Mesodermal cell (in vitro differentiated cells): ENCODE results near the gene PPP1R1C.

Source experiments
- H3K27ac ChIP-seq: 2 replicates; pipeline ENCODE4 v1.7.0; 2013; ENCODE audit warnings: mild to moderate bottlenecking, low read depth, low read length, moderate library complexity; ENCODE audit not compliant: severe bottlenecking
- H3K36me3 ChIP-seq: 2 replicates; pipeline ENCODE4 v1.7.1; 2013; ENCODE audit warnings: mild to moderate bottlenecking, low read length, moderate library complexity; ENCODE audit not compliant: control insufficient read depth, insufficient read depth
- H3K4me1 ChIP-seq: one replicate; pipeline ENCODE4 v1.7.1; 2013; ENCODE audit warnings: mild to moderate bottlenecking, low read length; ENCODE audit not compliant: insufficient read depth, control insufficient read depth, poor library complexity, severe bottlenecking
- H3K4me3 ChIP-seq: 2 replicates; pipeline ENCODE4 v1.7.0; 2013; ENCODE audit warnings: low read length, control low read depth, mild to moderate bottlenecking; ENCODE audit not compliant: insufficient read depth, poor library complexity, severe bottlenecking; ENCODE audit errors: extremely low read depth
- H3K9me3 ChIP-seq: 2 replicates; pipeline ENCODE4 v1.7.1; 2013; ENCODE audit warnings: mild to moderate bottlenecking, low read length, moderate library complexity; ENCODE audit not compliant: control insufficient read depth
- WGBS, 2 experiments: methylation state at CpG; one replicate each; pipeline ENCODE4 v1.1.5; 2013; ENCODE audit warnings: missing lambda C conversion rate in 2 of 2; ENCODE audit not compliant: insufficient coverage in 2 of 2; 5-methylcytosine and 5-hydroxymethylcytosine counted together

Gene PPP1R1C

GRCh38 chr2:182067393-182067792, 81.7 kb downstream of the PPP1R1C start:
- H3K4me3 ChIP-seq = no peak overlapping the region
- 96 to 100% methylated on average over 3 of the region's 5 CpGs for WGBS, 2 experiments
- H3K9me3 ChIP-seq = no peaks in the 10 kb centered on the region
- no peaks in the 10 kb centered on the region for H3K4me1 ChIP-seq
- H3K27ac ChIP-seq = no peak overlapping the region
- no peaks in the 10 kb centered on the region for H3K36me3 ChIP-seq

GRCh38 chr2:182068811-182069210, 83.2 kb downstream of the PPP1R1C start:
- H3K36me3 ChIP-seq = no peaks in the 10 kb centered on the region
- no peak overlapping the region for H3K4me3 ChIP-seq

GRCh38 chr2:182069416-182069815, 83.8 kb downstream of the PPP1R1C start:
- Histone ChIP-seq H3K4me1 (no peaks in the 10 kb centered on the region), H3K27ac (no peak overlapping the region), H3K9me3 (no peaks in the 10 kb centered on the region), H3K4me3 (no peak overlapping the region), H3K36me3 (no peaks in the 10 kb centered on the region)

More at GRCh38 chr2:182068811-182069210, 83.2 kb downstream of the PPP1R1C start:
- WGBS, 2 experiments = 76 to 85% methylated on average over 2 to 3 of the region's 3 CpGs
- Histone ChIP-seq H3K4me1 (no peaks in the 10 kb centered on the region), H3K9me3 (no peaks in the 10 kb centered on the region), H3K27ac (no peak overlapping the region)

- H3K9me3 ChIP-seq = no peaks in the 10 kb centered on the region
- H3K4me3 ChIP-seq = no peak overlapping the region
- WGBS, 2 experiments = 86 to 94% methylated on average over 1 to 2 of the region's 2 CpGs
- no peaks in the 10 kb centered on the region for H3K36me3 ChIP-seq
- no peaks in the 10 kb centered on the region for H3K4me1 ChIP-seq
- no peak overlapping the region for H3K27ac ChIP-seq
Measured at GRCh38 chr2:182069908-182070307, 84.3 kb downstream of the PPP1R1C start.

GRCh38 chr2:182070736-182071135, 85.1 kb downstream of the PPP1R1C start:
- Histone ChIP-seq H3K27ac (no peak overlapping the region), H3K36me3 (no peaks in the 10 kb centered on the region), H3K4me1 (no peaks in the 10 kb centered on the region), H3K4me3 (no peak overlapping the region), H3K9me3 (no peaks in the 10 kb centered on the region)
- 89 to 100% methylated on average over 1 to 2 of the region's 2 CpGs for WGBS, 2 experiments

GRCh38 chr2:182072861-182073260, 87.2 kb downstream of the PPP1R1C start:
- no peaks in the 10 kb centered on the region for H3K4me1 ChIP-seq
- 100% methylated on average over 1 to 2 of the region's 6 CpGs for WGBS, 2 experiments
- H3K27ac ChIP-seq = no peak overlapping the region
- H3K9me3 ChIP-seq = no peaks in the 10 kb centered on the region
- H3K4me3 ChIP-seq = no peak overlapping the region
- H3K36me3 ChIP-seq = no peaks in the 10 kb centered on the region

- Histone ChIP-seq H3K36me3 (no peaks in the 10 kb centered on the region), H3K4me3 (no peak overlapping the region), H3K4me1 (no peaks in the 10 kb centered on the region), H3K9me3 (no peaks in the 10 kb centered on the region), H3K27ac (no peak overlapping the region)
- WGBS, 2 experiments = 86 to 90% methylated on average over 3 of the region's 3 CpGs
Measured at GRCh38 chr2:182073613-182074012, 88.0 kb downstream of the PPP1R1C start.

- no CpG with 5 or more reads among the region's 5 CpGs for WGBS, 2 experiments
- Histone ChIP-seq H3K27ac (no peak overlapping the region), H3K9me3 (no peaks in the 10 kb centered on the region), H3K36me3 (no peaks in the 10 kb centered on the region), H3K4me1 (no peaks in the 10 kb centered on the region), H3K4me3 (no peak overlapping the region)
Measured at GRCh38 chr2:182077023-182077422, 91.4 kb downstream of the PPP1R1C start.

GRCh38 chr2:182077448-182078142, 91.9 kb downstream of the PPP1R1C start:
- Histone ChIP-seq H3K4me3 (no peak overlapping the region), H3K9me3 (no peaks in the 10 kb centered on the region), H3K4me1 (no peaks in the 10 kb centered on the region), H3K27ac (no peak overlapping the region), H3K36me3 (no peaks in the 10 kb centered on the region)
- 73 to 77% methylated on average over 10 of the region's 11 CpGs for WGBS, 2 experiments

- no peaks in the 10 kb centered on the region for H3K4me1 ChIP-seq
- H3K4me3 ChIP-seq = no peak overlapping the region
- no peaks in the 10 kb centered on the region for H3K9me3 ChIP-seq
- no CpG with 5 or more reads among the region's 3 CpGs for WGBS, 2 experiments
- no peaks in the 10 kb centered on the region for H3K36me3 ChIP-seq
- no peak overlapping the region for H3K27ac ChIP-seq
Measured at GRCh38 chr2:182078988-182079602, 93.4 kb downstream of the PPP1R1C start.

- H3K4me3 ChIP-seq = no peak overlapping the region
- no peaks in the 10 kb centered on the region for H3K4me1 ChIP-seq
- WGBS, 2 experiments = 100% methylated on average over 2 of the region's 2 CpGs; no CpG with 5 or more reads in 1 of the 2 experiments
- H3K9me3 ChIP-seq = no peaks in the 10 kb centered on the region
- H3K27ac ChIP-seq = no peak overlapping the region
- H3K36me3 ChIP-seq = no peaks in the 10 kb centered on the region
Measured at GRCh38 chr2:182080493-182080892, 94.8 kb downstream of the PPP1R1C start.
